ENCODE measurements around the gene RAB6B. TPM values are rescaled to one million over a fixed set of nuclear protein-coding genes. Genes with fewer than 3 reads are reported as not detected.

RAB6B gene
- total and polyA plus RNA-seq, 2 donors = 2.5 to 3.4 TPM

DNA sequence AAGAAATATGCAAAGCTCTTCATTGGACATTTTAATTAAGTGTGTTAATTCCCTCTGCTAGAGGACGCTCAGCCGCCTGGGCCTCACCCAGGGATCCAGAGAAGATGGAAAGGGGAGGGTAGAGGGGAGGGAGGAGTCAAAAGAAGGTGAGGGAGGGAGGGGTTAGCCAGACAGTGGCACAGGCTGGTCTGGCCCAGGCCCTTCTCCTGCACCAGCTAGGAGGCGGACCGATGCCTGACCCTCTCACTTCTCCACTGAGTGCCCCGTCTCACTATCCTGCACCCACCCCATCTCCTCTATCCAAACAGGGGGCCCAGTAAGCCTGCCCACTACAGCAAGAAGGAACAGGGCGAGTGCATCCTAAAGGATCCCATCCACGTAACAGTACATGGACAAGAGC lies 22.9 kb downstream of the RAB6B start:
- WGBS = 89% methylated on average over 7 of the region's 7 CpGs
- Histone ChIP-seq H3K4me3 (ENCODE audit: low read depth, low read length) (no peak overlapping the region), H3K27ac (ENCODE audit: low read depth) (no peak overlapping the region), H3K4me1 (ENCODE audit: insufficient read depth) (no peaks in the 10 kb centered on the region), H3K36me3 (ENCODE audit: insufficient read depth) (no peaks in the 10 kb centered on the region)
- DNase-seq (ENCODE audit: extremely low spot score) = no peak

DNA sequence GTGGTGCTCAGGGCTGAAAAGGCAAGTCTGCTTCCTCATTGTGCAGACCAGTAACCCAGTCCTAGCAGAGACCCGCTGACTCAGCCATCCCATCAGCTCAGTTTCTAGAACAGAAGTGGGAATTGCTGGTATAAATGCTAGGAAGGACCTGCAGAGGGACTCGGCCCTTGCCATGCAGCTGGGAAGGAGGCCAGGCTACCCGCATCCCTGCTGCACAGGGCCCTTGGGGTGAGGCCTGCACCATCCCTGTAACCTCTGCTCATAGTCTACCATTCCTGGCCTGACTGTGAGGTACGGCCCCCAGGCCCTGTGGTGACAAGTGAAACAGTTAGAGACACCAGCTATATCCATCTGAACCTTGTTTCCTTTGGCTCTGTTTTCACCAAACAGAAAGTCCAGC lies 23.5 kb downstream of the RAB6B start:
- DNase-seq (ENCODE audit: extremely low spot score) = no peak
- Histone ChIP-seq H3K4me3 (ENCODE audit: low read depth, low read length) (no peak overlapping the region), H3K4me1 (ENCODE audit: insufficient read depth) (no peaks in the 10 kb centered on the region), H3K27ac (ENCODE audit: low read depth) (no peak overlapping the region), H3K36me3 (ENCODE audit: insufficient read depth) (no peaks in the 10 kb centered on the region)
- WGBS = 87% methylated on average over 4 of the region's 4 CpGs

DNA sequence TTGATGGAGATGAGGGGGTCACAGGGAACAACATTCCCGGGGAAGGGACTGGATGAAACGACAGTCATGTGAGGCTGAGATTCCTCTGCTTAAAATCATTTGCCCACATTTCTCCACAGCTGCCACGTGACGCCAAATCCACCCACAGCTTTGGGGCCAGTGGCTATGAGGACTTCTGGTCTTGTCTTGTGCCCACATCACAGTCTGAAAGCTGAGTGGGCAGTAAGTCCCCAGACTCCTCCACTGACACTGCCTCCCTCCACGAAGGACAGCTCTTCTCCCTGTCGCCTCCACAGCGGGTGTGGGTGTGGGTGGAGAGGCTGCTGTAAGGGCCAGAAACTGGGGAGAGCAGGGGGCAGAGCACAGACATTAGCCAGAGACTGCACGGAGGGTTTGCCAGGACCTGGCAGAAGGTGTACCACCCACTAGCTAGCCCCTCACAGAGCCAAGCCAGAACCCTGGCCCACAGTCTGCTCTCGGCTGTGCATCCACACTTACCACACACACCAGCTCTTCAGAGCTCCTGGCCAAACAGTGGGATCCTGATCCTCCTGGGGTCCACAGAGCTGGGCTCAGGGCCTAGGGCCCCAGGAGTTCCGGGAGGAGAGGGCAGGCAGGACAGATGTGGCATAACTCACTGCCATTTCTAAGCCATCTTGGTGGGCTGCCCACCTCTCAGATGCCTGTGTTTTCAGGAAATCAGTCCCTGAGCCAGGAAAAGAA lies 24.2 kb downstream of the RAB6B start:
- no peak overlapping the region for H3K4me3 ChIP-seq (ENCODE audit: low read depth, low read length)
- H3K36me3 ChIP-seq (ENCODE audit: insufficient read depth) = no peaks in the 10 kb centered on the region
- no peak for DNase-seq (ENCODE audit: extremely low spot score)

DNA sequence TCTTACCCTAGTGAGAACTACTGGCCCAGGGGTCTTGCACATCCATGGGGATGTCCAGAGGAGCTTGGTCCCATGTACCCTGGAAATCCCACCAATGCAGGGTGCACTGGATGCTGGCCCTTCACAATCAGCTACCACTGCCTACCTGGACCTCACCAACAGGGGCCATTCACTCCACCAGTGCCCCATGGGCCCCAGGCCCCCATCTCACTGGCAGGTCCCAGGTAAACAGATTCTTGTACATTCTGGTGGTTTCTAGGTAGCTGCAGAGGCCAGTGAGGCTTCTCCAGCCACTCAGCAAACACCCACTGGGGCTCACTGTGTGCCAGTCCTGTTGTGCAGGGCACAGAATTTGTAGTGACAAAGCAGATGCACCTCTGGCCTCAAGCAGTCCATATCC lies 24.9 kb downstream of the RAB6B start:
- no peaks in the 10 kb centered on the region for H3K36me3 ChIP-seq (ENCODE audit: insufficient read depth)
- H3K4me1 ChIP-seq (ENCODE audit: insufficient read depth) = no peaks in the 10 kb centered on the region
- no peak for DNase-seq (ENCODE audit: extremely low spot score)
- no peak overlapping the region for H3K4me3 ChIP-seq (ENCODE audit: low read depth, low read length)
- no peak overlapping the region for H3K27ac ChIP-seq (ENCODE audit: low read depth)

More for the DNA sequence above, 24.2 kb downstream of the RAB6B start:
- Histone ChIP-seq H3K4me1 (ENCODE audit: insufficient read depth) (no peaks in the 10 kb centered on the region), H3K27ac (ENCODE audit: low read depth) (no peak overlapping the region)
- WGBS = 83% methylated on average over 10 of the region's 10 CpGs

DNA sequence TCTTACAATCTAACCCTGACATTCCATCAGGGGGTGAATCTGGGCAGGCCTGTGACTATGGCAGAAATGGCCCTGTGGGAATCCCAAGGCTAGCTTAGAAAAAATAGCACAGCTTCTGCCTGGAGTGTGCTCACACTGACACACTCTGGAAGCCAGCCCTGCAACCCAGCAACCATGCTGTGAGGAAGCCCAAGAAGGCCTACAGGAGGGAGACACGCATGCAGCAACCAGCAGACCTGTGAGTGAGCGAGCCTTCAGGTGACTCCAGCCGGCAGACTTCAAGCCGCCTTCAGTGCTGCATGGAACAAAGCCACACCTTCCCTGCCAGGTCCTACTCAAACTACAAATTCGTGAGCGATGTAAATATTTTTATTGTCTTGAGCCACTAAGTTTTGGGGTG lies 26.1 kb downstream of the RAB6B start:
- no peak for DNase-seq (ENCODE audit: extremely low spot score)

DNA sequence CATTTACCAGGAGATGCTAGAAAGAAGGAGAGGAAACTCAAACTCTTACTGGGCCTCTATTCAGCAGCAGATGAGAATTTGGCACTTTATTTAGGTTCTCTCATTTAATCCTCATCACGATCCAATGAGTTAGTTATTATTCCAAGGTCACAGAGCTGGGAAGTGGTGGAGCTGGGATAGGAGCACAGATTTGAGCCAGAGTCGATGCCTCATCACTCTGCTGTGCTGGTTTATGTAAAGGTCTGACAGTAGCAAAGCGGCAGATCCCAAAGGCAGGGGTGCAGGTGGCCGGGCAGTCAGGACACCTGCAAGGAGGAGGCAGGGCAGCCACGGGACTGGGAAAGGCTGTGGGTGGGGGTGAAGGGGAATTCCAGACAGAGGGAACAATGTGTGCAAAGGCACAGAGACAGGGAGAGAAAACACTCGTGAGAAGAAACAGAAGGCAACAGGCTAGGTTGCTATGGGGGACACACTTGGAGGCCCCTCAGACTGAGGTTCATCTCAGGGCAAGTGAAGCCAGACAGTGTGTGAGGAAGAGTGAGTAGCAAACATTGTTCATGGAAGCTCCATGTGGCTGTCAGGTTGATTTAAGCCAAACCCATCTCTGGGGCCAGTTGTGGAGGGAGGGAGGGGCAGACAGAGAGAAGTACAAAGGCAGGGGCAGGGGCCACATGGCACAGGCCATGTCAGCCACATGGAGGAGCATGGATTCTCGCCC lies 26.8 kb downstream of the RAB6B start:
- DNase-seq (ENCODE audit: extremely low spot score) = no peak
- 58% methylated on average over 7 of the region's 7 CpGs for WGBS
- H3K4me3 ChIP-seq (ENCODE audit: low read depth, low read length) = no peak overlapping the region
- no peak overlapping the region for H3K27ac ChIP-seq (ENCODE audit: low read depth)
- H3K4me1 ChIP-seq (ENCODE audit: insufficient read depth) = no peaks in the 10 kb centered on the region
- H3K36me3 ChIP-seq (ENCODE audit: insufficient read depth) = no peaks in the 10 kb centered on the region

More for the DNA sequence above, 26.1 kb downstream of the RAB6B start:
- WGBS = 93% methylated on average over 6 of the region's 6 CpGs
- Histone ChIP-seq H3K36me3 (ENCODE audit: insufficient read depth) (no peaks in the 10 kb centered on the region), H3K4me3 (ENCODE audit: low read depth, low read length) (no peak overlapping the region), H3K27ac (ENCODE audit: low read depth) (no peak overlapping the region), H3K4me1 (ENCODE audit: insufficient read depth) (no peaks in the 10 kb centered on the region)

DNA sequence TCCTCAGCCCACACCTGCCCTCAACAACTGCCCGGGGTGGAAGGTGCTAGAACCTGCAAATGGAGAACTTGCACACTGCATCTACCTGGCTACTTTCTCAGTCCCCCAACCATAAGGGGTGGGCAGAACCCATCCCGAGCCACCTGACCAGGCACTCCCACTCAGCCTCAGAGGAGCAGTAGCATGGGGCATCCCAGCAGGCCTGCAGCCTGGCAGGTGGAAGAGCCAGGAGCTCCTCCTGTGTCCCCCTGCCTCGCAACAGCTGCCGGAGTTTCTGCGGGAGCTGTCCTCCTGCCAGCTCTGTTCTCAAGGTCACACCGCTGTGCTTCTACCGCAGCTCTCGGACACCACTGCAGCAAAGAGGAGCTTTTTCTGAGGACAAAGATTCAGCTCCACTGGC lies 27.5 kb downstream of the RAB6B start:
- H3K36me3 ChIP-seq (ENCODE audit: insufficient read depth) = no peaks in the 10 kb centered on the region
- no peak for DNase-seq (ENCODE audit: extremely low spot score)
- no peak overlapping the region for H3K4me3 ChIP-seq (ENCODE audit: low read depth, low read length)
- H3K4me1 ChIP-seq (ENCODE audit: insufficient read depth) = no peaks in the 10 kb centered on the region
- WGBS = 64% methylated on average over 8 of the region's 8 CpGs
- H3K27ac ChIP-seq (ENCODE audit: low read depth) = no peak overlapping the region

DNA sequence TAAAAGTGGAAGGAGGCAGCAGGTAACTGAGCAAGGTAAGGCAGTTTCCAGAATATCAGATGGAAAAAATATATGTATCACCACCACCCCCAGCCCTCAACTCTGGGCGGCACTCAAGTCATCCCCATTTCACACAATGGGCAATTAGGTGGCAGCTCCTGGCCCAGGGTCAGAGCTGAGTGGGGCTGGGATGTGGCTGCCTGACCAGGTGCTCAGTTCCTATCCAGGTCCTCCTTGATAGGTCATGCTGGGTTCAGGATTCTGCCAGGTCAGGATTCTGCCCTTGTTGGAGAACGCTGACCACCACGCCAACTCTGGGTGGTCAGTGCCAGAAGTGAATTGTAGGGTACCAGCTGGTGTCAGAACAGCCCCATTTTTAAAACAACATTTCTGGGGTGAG lies 29.5 kb downstream of the RAB6B start:
- H3K4me3 ChIP-seq (ENCODE audit: low read depth, low read length) = no peak overlapping the region
- DNase-seq (ENCODE audit: extremely low spot score) = no peak
- 92% methylated on average over 3 of the region's 3 CpGs for WGBS

DNA sequence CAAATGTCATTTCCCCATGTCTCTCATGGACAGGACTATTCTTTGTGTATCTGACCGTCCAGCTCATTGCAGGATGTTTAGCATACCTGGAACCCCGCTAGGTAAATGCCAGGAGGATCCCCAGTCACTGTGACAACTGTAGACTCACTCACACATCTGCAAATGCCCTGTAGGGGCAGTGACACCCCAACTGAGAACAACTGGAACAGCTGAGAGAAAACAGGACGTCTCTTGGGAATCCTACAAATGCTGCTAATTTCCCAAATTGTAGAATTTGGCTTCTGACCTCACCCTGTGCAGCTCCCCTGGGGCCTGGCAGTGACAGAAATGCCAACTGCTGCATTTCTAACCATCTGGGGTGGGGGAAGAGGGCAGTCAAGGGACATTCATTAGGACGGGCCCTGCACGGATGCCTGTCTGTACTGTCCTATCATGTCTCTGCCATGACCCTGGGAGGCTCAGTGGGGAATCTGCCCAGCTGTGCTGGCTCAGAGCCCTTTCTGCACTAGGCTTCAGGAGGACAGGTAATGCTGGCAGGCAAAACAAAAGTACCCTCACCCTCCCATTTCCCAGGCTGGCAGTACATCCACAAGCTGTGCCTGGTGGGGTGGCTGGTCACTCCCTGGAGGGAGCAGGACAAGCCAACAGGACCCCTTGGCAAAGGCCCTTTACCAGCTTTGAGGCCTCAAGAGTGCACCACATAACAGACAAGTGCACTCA lies 30.4 kb downstream of the RAB6B start:
- DNase-seq (ENCODE audit: extremely low spot score) = no peak
- H3K27ac ChIP-seq (ENCODE audit: low read depth) = no peak overlapping the region
- no peaks in the 10 kb centered on the region for H3K4me1 ChIP-seq (ENCODE audit: insufficient read depth)
- no peaks in the 10 kb centered on the region for H3K36me3 ChIP-seq (ENCODE audit: insufficient read depth)
- WGBS = 64% methylated on average over 5 of the region's 5 CpGs
- no peak overlapping the region for H3K4me3 ChIP-seq (ENCODE audit: low read depth, low read length)

More for the DNA sequence above, 29.5 kb downstream of the RAB6B start:
- H3K27ac ChIP-seq (ENCODE audit: low read depth) = no peak overlapping the region
- no peaks in the 10 kb centered on the region for H3K36me3 ChIP-seq (ENCODE audit: insufficient read depth)
- H3K4me1 ChIP-seq (ENCODE audit: insufficient read depth) = no peaks in the 10 kb centered on the region

DNA sequence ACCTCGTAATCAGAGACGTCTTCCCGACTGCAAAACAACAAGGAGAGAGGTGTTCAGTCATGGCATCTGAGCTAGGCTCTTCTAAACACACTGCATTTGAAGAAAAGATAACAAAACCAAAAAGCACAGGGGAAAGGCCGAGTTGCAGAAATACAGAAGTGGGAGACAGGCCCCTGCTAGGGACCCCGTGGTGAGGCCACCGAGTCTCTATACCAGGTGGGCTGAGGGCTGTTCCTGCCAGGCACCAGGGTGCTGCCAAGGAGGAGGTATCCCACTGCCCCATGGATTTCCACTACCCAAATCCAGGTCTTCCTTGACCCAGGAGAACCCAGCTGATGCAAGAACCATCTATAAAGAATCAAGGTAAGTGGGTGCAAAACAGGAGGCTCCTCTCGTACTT lies 31.1 kb downstream of the RAB6B start:
- H3K27ac ChIP-seq (ENCODE audit: low read depth) = no peak overlapping the region
- WGBS = 85% methylated on average over 7 of the region's 7 CpGs
- no peak for DNase-seq (ENCODE audit: extremely low spot score)
- no peaks in the 10 kb centered on the region for H3K36me3 ChIP-seq (ENCODE audit: insufficient read depth)
- H3K4me3 ChIP-seq (ENCODE audit: low read depth, low read length) = no peak overlapping the region
- no peaks in the 10 kb centered on the region for H3K4me1 ChIP-seq (ENCODE audit: insufficient read depth)

DNA sequence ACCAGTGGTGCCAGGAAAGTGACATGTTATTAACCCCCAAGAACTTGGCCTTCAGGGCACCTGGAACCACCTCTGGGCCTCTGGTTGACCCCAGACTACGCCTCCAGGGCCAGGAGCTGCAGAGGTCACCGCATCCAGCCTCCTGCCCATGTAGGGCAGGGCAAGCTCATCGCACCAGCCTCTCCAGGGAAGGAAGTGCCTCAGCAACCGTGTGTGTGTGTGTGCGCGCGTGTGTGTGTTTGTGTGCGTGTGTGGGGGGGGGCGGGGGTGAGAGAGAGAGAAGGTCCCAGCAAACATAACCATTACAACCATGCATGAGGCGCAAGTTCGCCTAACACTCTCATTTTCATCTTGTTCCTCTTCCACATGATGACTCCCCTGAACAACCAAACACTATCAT lies 31.8 kb downstream of the RAB6B start:
- no peak overlapping the region for H3K4me3 ChIP-seq (ENCODE audit: low read depth, low read length)
- no peaks in the 10 kb centered on the region for H3K4me1 ChIP-seq (ENCODE audit: insufficient read depth)
- no peak overlapping the region for H3K27ac ChIP-seq (ENCODE audit: low read depth)
- no peak for DNase-seq (ENCODE audit: extremely low spot score)
- no peaks in the 10 kb centered on the region for H3K36me3 ChIP-seq (ENCODE audit: insufficient read depth)
- 78% methylated on average over 11 of the region's 11 CpGs for WGBS

DNA sequence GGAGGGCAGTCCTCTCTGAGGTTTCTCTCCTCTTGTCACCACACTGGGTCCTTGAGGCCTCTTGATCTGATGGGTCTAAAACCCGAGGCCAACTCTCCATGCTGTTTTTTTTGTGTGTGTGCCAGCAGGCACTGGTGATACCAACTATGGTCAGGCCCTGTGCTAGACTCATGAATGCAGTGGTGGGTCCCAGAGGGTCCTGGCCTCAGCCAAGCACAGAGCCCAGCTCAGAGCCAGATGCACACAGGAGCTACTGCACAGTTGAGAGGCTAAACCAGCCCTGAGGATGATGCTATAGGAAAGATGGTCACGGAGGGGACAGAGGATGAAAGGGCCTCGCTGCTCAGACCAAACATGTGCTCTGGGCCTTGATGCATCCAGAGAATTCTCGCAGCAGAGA lies 33.5 kb downstream of the RAB6B start:
- H3K4me1 ChIP-seq (ENCODE audit: insufficient read depth) = no peaks in the 10 kb centered on the region
- H3K36me3 ChIP-seq (ENCODE audit: insufficient read depth) = no peaks in the 10 kb centered on the region
- DNase-seq (ENCODE audit: extremely low spot score) = no peak
- H3K27ac ChIP-seq (ENCODE audit: low read depth) = no peak overlapping the region
- 86% methylated on average over 4 of the region's 4 CpGs for WGBS
- H3K4me3 ChIP-seq (ENCODE audit: low read depth, low read length) = no peak overlapping the region

DNA sequence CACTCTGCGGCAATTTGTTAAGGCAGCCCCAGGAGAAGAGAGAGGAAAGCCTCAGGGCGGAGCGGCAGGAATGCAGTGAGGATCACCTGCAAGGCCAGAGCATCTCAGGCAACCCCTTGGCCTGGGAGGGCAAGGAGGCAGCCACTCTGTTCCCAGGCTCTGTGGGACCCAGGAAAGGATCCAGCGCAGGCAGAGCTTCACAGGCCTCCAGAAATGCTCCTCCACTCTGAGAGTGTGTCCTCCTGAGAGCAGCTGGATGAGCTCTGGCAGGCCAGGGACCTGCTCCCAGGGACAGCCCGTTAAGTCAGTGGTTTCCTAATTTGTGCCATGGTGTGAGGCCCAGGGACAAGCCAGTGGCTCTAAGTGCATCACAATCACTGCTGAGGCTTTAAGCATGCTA lies 35.2 kb downstream of the RAB6B start:
- no peak overlapping the region for H3K4me3 ChIP-seq (ENCODE audit: low read depth, low read length)
- H3K4me1 ChIP-seq (ENCODE audit: insufficient read depth) = no peaks in the 10 kb centered on the region
- DNase-seq (ENCODE audit: extremely low spot score) = no peak
- H3K27ac ChIP-seq (ENCODE audit: low read depth) = no peak overlapping the region
- WGBS = 87% methylated on average over 5 of the region's 5 CpGs
- no peaks in the 10 kb centered on the region for H3K36me3 ChIP-seq (ENCODE audit: insufficient read depth)
